Suprapubic skin (tissue), 4 donors: ENCODE measurements around the gene KIAA0513. TPM values are rescaled to one million over a fixed set of nuclear protein-coding genes. Genes with fewer than 3 reads are reported as not detected.
"Not testable (repeated sequence)": the region's sequence is repeated elsewhere in the genome, so short reads cannot be mapped to it uniquely, and the experiment has no call there.

Experiments used
- DNase-seq, 2 donors: peaks; one replicate each; pipeline ENCODE4 v3.0.0-alpha.2; 2019; ENCODE audit warnings: low spot score in 2 of 2
- H3K27ac ChIP-seq: fragments of 200-600 bp; sonication (generic); one replicate; pipeline ENCODE4 v1.5.1; 2019
- H3K27me3 ChIP-seq: fragments of 200-600 bp; sonication (generic); one replicate; pipeline ENCODE4 v1.5.1; 2019
- H3K36me3 ChIP-seq: fragments of 200-600 bp; sonication (generic); one replicate; pipeline ENCODE4 v1.5.1; 2019
- H3K4me1 ChIP-seq: fragments of 200-600 bp; sonication (generic); one replicate; pipeline ENCODE4 v1.5.1; 2019
- H3K4me3 ChIP-seq: fragments of 200-600 bp; sonication (generic); one replicate; pipeline ENCODE4 v1.5.1; 2019; ENCODE audit warnings: mild to moderate bottlenecking
- H3K9me3 ChIP-seq: fragments of 200-600 bp; sonication (generic); one replicate; pipeline ENCODE4 v1.5.1; 2019
- EP300 ChIP-seq: sonication (generic); formaldehyde crosslinking; IDR thresholded peaks from one replicate; pipeline ENCODE4 v1.6.1; 2017; ENCODE audit warnings: antibody characterized with exemption
- POLR2A ChIP-seq, 2 donors: fragments of 450-650 bp; IDR thresholded peaks; one replicate each; pipeline ENCODE4 v1.6.1; 2017; ENCODE audit warnings: antibody characterized with exemption in 2 of 2, mild to moderate bottlenecking in 2 of 2, moderate library complexity in 2 of 2
- POLR2AphosphoS5 ChIP-seq, 3 donors: sonication (generic); formaldehyde crosslinking; IDR thresholded peaks; one replicate each; pipeline ENCODE4 v1.6.1; 2017; ENCODE audit warnings: antibody characterized with exemption in 3 of 3
- whole genome bisulfite sequencing: methylation state at CpG from one replicate; pipeline ENCODE4 v1.1.5; 2018; 5-methylcytosine and 5-hydroxymethylcytosine counted together
- total RNA-seq, 4 donors: library from RNA; depleted of rRNA; stranded (reverse); fragments of >200 nt; gene quantifications; one replicate each; pipeline ENCODE4 v1.1.0, GENCODE V29; 2016
- TF ChIP-seq, protein P1 (sequence below), 2 donors: fragments of 200-600 bp in 1 of 2; fragments of 450-650 bp in 1 of 2; sonication (generic) in 1 of 2; IDR thresholded peaks; one replicate each; pipeline ENCODE4 v1.5.1; 2016 to 2019; ENCODE audit warnings: antibody characterized with exemption in 2 of 2, mild to moderate bottlenecking in 1 of 2, moderate library complexity in 1 of 2

Gene KIAA0513
- total RNA-seq, 4 donors from 2014 or later, result 23.7 to 32.3 (median 26.6) TPM

DNA sequence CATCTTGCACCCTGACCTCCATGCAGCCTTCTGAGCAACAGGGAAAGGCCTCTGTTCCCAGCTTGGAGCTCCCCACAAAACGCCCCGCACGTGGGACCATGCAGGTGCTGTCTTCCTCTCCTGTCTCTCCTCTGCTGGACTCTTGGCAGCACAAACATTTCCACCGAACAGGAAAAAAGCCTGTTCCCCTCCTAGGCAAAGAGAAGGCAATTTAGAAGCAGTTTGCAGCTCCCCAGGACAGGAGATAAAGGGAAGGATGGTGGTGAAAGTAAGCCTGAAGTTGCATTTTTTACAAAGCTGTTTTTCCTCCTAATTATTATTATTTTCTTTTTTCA lies 92.4 kb downstream of the KIAA0513 start:
- WGBS, result 82% methylated on average over 4 of the region's 4 CpGs
- no peaks in the 10 kb centered on the region for H3K27me3 ChIP-seq
- no peaks in the 10 kb centered on the region for H3K36me3 ChIP-seq
- no peak for TF ChIP-seq POLR2A (IDR thresholded peaks at IDR 0.05)
- TF ChIP-seq POLR2AphosphoS5 (IDR thresholded peaks at IDR 0.05), result no peak
- TF ChIP-seq, protein P1, sequence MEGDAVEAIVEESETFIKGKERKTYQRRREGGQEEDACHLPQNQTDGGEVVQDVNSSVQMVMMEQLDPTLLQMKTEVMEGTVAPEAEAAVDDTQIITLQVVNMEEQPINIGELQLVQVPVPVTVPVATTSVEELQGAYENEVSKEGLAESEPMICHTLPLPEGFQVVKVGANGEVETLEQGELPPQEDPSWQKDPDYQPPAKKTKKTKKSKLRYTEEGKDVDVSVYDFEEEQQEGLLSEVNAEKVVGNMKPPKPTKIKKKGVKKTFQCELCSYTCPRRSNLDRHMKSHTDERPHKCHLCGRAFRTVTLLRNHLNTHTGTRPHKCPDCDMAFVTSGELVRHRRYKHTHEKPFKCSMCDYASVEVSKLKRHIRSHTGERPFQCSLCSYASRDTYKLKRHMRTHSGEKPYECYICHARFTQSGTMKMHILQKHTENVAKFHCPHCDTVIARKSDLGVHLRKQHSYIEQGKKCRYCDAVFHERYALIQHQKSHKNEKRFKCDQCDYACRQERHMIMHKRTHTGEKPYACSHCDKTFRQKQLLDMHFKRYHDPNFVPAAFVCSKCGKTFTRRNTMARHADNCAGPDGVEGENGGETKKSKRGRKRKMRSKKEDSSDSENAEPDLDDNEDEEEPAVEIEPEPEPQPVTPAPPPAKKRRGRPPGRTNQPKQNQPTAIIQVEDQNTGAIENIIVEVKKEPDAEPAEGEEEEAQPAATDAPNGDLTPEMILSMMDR (IDR thresholded peaks at IDR 0.05), result no peak
- TF ChIP-seq EP300, result no peak
- H3K27ac ChIP-seq, result no peak overlapping the region
- no peak for DNase-seq
- H3K4me3 ChIP-seq, result no peak overlapping the region
- H3K4me1 ChIP-seq, result peaks cover 13% of the 10 kb centered on the region
- no peaks in the 10 kb centered on the region for H3K9me3 ChIP-seq

DNA sequence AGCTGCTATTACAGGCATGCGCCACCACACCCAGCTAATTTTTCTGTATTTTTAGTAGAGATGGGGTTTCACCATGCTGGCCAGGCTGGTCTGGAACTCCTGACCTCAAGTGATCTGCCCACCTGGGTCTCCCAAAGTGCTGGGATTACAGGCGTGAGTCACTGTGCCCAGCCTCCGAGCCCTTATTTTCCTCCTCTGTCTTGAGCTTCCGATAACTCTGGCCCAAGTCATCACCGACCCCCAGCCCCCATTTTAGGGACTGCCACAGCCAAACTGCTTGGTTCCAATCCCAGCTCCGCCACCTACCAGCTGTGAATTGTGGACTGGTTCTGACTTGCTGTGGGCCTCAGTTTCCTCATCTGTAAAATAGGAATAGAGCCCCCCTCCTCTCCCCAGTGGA lies 95.8 kb downstream of the KIAA0513 start:
- H3K4me3 ChIP-seq, DNase-seq, H3K27me3 ChIP-seq, H3K9me3 ChIP-seq, H3K36me3 ChIP-seq: not testable (repeated sequence)
- 86% methylated on average over 6 of the region's 6 CpGs for WGBS
- Histone ChIP-seq H3K4me1 (peaks cover 30% of the 10 kb centered on the region), H3K27ac (peak overlapping the region; percentile 78)

DNA sequence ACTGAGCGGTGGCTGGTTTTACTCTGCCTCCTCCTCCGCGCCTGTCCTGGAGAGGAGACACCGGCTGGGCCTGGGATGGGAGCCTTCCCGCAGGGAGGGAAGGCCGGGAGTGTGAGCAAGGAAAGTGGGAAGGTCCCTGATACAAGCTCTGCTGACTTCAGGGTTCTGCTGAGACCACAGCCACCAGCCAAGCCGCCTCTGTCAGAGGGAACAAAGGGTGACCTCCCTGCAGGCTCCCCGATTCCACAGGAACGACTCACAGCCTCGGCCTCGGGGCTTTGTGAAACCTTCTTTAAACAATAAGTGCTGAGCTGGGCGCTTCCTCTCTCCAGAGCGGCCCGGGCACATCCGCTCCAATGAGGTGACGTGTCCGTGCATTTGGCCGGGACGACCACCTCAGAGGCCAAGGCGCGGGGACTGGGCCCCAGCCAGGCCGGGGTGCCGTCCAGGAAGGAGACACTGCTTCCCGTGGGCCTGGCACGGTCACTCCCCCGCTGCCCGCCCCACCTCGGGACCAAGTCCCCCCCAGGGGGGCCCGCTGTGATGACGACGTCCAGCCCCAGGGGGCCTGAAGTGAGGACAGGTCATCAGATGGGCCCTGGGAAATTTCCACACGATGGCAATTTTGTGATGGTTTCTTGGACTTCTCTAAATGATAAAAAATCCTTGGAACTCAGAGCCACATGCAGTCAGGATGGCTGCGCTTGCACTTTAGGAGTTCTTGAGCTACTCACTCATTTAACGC lies 96.5 kb downstream of the KIAA0513 start:
- WGBS, result 79% methylated on average over 8 of the region's 34 CpGs
- H3K4me3 ChIP-seq, result no peak overlapping the region
- H3K27ac ChIP-seq, result peak overlapping the region; percentile 78
- DNase-seq, result peak; percentile 82 to 90
- peaks cover 32% of the 10 kb centered on the region for H3K4me1 ChIP-seq
- TF ChIP-seq EP300 (no peak), POLR2AphosphoS5 (IDR thresholded peaks at IDR 0.05) (peak in 1 of 3 donors; percentile 32)
- no peaks in the 10 kb centered on the region for H3K9me3 ChIP-seq
- H3K36me3 ChIP-seq, result no peaks in the 10 kb centered on the region
- no peaks in the 10 kb centered on the region for H3K27me3 ChIP-seq

DNA sequence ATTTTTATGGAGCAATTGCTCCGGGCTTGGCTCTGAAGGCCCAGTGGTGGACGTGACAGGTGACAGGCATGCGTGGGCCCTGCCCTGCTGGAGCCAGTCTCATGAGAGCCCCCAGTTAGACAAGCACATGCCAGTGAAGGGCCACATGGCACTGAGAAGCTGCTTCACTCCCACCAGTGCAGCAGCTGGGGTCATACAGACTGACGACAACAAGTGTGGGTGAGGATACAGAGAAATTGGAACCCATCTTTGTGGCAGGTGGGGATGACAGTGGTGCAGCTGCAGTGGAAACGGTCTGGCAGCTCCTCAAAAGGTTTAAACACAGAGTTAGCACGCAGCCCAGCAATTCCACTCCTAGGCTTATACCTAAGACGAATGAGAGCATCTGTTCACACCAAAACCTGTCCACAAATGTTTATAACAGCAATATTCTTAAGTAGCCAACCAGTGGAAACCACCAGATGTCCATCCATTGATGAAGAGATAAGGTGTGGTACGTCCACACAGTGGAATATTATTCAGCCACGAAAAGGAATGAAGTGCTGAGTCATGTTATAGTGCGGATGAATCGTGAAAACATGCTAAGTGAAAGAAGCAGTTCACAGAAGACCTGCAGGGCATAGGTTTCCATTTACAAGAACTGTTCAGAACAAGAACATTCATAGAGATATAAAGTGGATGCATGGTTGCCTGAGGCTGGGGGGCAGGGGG lies 97.2 kb downstream of the KIAA0513 start:
- no peak for DNase-seq
- no peaks in the 10 kb centered on the region for H3K27me3 ChIP-seq
- H3K36me3 ChIP-seq, result no peaks in the 10 kb centered on the region
- 83% methylated on average over 10 of the region's 11 CpGs for WGBS
- no peak overlapping the region for H3K27ac ChIP-seq
- H3K4me1 ChIP-seq, result peaks cover 36% of the 10 kb centered on the region
- TF ChIP-seq POLR2AphosphoS5 (IDR thresholded peaks at IDR 0.05), result no peak
- no peak for TF ChIP-seq EP300
- no peak for TF ChIP-seq POLR2A (IDR thresholded peaks at IDR 0.05)
- TF ChIP-seq, protein P1 (IDR thresholded peaks at IDR 0.05), result no peak
- H3K4me3 ChIP-seq, result no peak overlapping the region
- H3K9me3 ChIP-seq, result no peaks in the 10 kb centered on the region

DNA sequence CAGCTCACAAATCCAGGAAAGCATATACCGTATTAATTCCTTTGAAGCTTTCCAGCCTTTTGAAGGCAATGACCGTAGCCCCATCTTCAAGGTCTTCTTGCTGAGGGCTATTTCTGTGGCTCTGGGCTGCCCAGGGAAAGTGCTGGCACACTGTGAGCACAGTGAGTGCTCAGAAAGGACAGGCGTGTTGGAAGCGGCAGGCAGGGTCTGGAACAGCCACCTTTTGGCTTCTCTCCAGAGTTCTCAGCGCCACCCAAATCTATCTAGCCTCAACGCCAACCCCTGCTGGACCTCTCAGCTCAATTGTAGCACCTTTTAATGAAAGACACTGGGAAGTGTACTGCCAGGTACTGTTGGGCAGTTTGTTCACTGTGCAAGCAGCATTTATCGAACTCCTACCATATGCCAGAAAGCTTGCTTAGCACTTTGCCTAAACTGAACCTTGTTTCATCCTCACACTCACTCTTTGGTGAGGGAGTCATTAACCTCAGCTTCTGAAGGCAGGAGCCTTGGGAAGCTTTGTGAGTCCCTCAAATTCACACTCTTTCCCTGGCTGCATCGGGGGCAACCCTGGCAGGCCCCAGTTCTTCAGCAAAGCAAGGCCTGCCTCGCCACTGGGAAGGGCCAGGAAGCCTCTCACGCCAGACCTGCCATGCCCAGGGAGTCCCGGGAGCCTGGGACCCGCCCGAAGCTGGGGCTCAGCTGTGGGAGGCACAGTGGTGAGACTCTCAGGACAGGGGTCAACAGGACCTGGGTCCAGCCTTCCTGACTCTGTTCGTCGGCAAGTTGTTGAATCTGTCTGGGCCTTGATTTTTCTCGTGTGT lies 98.2 kb downstream of the KIAA0513 start:
- no peak for DNase-seq
- Histone ChIP-seq H3K9me3 (no peaks in the 10 kb centered on the region), H3K4me3 (no peak overlapping the region), H3K4me1 (peaks cover 46% of the 10 kb centered on the region), H3K27ac (no peak overlapping the region), H3K36me3 (no peaks in the 10 kb centered on the region), H3K27me3 (no peaks in the 10 kb centered on the region)
- TF ChIP-seq POLR2AphosphoS5 (IDR thresholded peaks at IDR 0.05), result no peak
- TF ChIP-seq POLR2A (IDR thresholded peaks at IDR 0.05), result no peak
- no peak for TF ChIP-seq EP300
- TF ChIP-seq, protein P1 (IDR thresholded peaks at IDR 0.05), result no peak
- 65% methylated on average over 13 of the region's 16 CpGs for WGBS

DNA sequence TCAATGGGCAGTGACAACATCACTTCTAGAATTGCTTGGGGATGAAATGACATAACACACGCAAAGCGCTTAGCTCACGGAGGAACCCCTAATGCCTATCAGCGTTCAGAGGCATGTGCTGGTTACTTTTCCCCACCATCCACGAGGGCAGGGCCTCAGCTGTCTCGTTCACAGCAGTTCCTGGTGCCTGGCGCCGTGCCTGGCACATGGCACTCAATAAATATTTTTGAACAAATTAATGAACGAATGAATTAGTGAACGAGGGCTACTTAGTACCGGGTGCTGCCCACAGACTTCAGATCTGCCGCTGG lies 98.8 kb downstream of the KIAA0513 start:
- H3K36me3 ChIP-seq, result no peaks in the 10 kb centered on the region
- TF ChIP-seq EP300 (no peak), POLR2A (IDR thresholded peaks at IDR 0.05) (no peak), POLR2AphosphoS5 (IDR thresholded peaks at IDR 0.05) (no peak)
- TF ChIP-seq, protein P1 (IDR thresholded peaks at IDR 0.05), result no peak
- DNase-seq, result no peak
- peaks cover 47% of the 10 kb centered on the region for H3K4me1 ChIP-seq
- 50% methylated on average over 12 of the region's 12 CpGs for WGBS
- no peaks in the 10 kb centered on the region for H3K27me3 ChIP-seq
- H3K27ac ChIP-seq, result peak overlapping the region; percentile 36
- no peak overlapping the region for H3K4me3 ChIP-seq
- H3K9me3 ChIP-seq, result no peaks in the 10 kb centered on the region
